HG02588 (cell line): ENCODE results near the gene PDE3A.

Experiments used
- ATAC-seq: cut with Tn5 transposase; IDR thresholded peaks from one replicate; pipeline ENCODE4 v1.9.1; 2021; ENCODE audit warnings: mild to moderate bottlenecking, moderate library complexity; ENCODE audit not compliant: unreplicated experiment

PDE3A gene

DNA sequence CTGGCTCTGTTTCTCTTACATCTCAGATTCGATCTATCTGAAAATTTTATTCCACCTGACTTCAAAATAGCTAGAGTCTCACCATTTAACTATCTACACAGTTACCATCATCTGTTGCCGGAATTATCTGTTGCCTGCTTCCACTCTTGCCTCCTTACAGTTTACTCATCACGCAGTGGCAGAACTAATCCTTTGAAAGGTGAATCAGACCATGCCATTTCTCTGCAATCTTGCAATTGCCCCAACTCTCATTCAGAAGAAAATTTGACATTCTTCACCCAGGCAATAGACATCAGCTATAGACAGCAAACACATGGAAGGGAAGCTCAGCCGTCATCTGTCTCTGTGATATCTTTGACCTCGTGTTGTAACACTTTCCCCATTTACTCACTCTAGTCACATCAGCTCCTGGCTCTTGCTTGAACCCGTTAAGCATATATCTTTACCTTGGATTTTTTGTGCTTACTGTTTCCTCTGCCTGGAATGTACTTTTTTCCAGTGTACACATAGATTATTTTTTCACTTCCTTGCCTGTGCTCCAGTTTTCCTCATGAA is 85.5 kb downstream of the PDE3A start:
- ATAC-seq = no peak

DNA sequence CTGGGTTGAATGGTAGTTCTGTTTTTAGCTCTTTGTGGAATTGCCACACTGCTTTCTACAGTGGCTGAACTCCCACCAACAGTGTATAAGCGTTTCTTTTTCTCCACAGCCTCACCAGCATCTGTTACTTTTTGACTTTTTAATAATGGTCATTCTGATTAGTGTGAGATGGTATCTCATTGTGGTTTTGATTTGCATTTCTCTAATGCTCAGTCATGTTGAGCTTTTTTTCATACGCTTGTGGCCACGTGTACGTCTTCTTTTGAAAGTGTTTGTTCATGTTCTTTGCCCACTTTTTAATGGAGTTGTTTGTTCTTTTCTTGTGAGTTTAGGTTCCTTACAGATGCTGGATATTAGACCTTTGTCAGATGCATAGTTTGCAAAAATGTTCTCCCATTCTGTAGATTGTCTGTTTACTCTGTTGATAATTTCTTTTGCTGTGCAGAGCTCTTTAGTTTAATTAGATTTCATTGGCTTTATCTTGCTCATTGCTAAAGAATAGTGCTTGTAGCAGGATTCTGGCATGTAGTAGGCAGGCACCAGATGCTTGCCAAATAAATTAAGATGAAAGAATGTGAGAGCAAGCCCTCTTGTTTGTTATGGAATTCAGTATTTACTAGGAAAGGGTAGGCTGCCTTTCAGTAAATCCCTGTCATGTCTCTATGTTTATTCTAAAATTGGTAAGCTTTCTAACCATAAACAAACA is 86.8 kb downstream of the PDE3A start:
- no peak for ATAC-seq

GRCh38 chr12:20457582-20457981 is 89.2 kb downstream of the PDE3A start:
- no peak for ATAC-seq

GRCh38 chr12:20458011-20458410 is 89.7 kb downstream of the PDE3A start:
- ATAC-seq = no peak

GRCh38 chr12:20459920-20460319 is 91.6 kb downstream of the PDE3A start:
- no peak for ATAC-seq

- no peak for ATAC-seq
These were observed 92.6 kb downstream of the PDE3A start for GRCh38 chr12:20460956-20461355.

GRCh38 chr12:20463913-20464524 is 95.7 kb downstream of the PDE3A start:
- no peak for ATAC-seq

DNA sequence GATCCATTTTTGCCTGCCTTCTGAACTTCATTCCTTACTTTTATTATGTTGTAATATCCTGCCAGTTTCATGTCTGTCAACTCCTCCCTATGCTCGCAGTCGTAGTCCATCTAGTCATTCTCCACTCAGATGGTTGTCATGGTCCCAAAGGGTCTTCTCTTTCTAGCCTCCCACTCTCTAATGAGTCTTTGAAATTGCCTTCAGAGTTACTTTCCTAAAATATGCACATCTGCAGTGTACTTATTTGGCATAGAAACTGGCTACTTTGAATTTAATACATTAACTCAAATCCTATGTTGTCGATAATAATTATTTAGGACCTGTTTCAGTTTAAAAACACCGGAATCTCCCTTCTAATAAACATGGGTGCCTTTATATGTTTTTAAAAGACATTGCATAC is 101.0 kb downstream of the PDE3A start:
- ATAC-seq = no peak

DNA sequence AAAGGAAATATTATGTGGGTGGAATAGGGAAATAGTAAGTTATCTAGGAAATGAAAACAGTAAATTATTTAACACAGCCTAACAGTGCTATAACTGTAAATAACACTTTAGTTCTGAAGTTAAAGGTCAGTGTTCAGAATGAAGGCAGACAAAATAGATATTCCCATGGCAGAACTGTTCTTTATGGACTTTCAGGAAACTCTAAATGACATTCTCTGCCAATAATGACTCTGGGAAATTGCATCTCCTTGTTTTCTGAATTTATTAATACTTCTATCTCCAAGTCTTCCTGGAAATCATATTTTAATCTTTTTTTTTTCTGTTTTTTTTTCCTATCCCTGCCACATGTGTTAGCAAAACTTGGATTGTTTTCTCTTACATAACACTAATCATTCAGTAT is 101.4 kb downstream of the PDE3A start:
- ATAC-seq = no peak

GRCh38 chr12:20472102-20472782 is 103.9 kb downstream of the PDE3A start:
- ATAC-seq = no peak

DNA sequence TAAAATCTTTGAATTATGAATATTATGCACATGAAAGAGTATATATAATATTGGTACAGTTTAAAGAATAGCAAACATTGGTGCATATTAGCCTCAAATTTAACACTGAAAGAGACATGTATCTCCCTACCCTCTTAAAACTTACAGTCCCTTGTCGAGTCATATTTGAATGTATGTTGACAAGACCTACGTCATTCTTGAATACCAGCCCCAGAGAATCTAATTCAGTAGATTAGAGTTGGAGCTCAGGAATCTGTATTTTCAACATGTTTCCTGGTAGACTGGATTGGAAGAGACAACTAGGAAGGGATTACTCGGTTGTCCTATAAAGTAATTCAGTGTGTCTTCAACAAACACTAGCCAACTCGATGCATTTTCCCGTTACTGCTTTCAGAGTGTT is 104.8 kb downstream of the PDE3A start:
- ATAC-seq = no peak

- ATAC-seq = no peak
These were observed 105.7 kb downstream of the PDE3A start for GRCh38 chr12:20474016-20474415.

- ATAC-seq = no peak
These were observed 106.1 kb downstream of the PDE3A start for GRCh38 chr12:20474443-20474842.

DNA sequence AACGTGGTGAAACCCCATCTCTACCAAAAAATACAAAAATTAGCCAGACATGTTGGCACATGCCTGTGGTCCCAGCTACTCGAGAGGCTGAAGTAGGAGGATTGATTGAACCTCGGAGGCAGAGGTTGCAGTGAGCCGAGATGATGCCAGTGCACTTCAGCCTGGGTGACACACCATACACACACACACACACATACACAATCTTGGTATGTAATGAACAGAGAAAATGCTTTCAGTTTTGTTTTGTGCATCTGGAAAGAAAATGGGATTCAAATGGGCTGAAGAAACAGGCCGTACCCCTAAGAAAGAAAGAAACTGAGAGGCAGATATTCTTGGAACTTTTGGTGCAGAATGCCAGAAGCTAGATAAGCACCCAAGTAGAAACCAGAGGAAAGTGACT is 107.2 kb downstream of the PDE3A start:
- no peak for ATAC-seq

GRCh38 chr12:20476551-20476950 is 108.2 kb downstream of the PDE3A start:
- no peak for ATAC-seq

- ATAC-seq = no peak
These were observed 108.9 kb downstream of the PDE3A start for GRCh38 chr12:20477255-20477654.

DNA sequence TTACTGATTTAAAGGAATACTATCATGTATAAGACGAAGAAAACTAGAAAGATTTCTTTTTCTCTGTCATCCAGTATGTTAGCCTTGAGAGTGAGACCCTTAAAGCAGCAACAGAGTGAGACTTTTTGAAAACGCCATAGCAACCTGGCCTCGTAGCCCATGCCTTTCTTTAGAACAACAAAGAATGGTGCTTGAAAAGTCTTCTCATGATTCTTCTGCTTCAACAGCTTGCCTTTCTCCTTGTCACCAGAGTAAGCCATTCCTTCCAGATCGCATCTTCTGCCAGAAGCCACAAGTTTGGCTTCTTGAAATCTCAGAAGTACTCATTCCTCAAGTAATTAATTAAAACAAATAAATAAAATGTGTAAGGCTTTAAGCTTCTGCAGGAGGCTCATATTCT is 109.3 kb downstream of the PDE3A start:
- ATAC-seq = no peak

- ATAC-seq = no peak
These were observed 114.2 kb downstream of the PDE3A start for GRCh38 chr12:20482491-20483054.

DNA sequence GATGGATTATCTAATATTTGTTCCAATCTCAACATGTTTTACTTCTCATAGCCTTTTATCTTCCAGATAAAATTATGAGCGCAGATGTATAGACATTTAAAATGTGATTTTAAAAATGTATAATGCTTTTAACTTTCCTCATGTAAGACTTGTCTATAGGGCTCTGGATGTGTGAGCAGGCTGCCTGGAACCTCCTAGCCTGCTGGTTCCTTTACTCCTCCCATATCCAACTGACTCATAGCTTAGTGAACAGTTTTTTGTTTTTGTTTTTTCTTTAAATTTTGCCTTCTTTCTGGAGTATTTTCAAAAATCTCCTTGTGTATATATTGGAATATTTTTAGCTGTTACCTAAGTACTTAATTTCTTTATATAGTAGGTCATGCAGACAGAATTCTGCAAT is 115.4 kb downstream of the PDE3A start:
- ATAC-seq = no peak

- ATAC-seq = no peak
These were observed 117.9 kb downstream of the PDE3A start for GRCh38 chr12:20486233-20486632.

- no peak for ATAC-seq
These were observed 119.2 kb downstream of the PDE3A start for GRCh38 chr12:20487519-20487918.

DNA sequence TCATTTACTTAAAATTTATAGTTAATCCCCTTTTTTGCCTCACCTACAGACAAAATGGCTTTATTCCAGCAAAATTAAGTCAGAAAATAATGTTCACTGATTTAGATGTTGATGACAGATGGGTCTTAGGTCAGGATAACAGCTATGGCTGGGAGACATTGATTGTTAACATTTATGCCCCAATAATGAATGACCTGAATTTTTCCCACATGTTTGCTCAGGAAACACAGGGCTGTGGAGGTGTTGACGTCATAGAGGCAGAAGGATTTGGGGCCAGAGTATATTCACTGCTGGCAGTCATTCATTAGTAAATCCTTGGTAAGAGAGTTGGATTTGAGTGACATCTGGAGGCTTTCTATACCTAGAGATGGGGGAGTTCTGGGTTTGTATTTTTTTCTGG is 121.3 kb downstream of the PDE3A start:
- no peak for ATAC-seq
